Thyroid gland (tissue), 4 donors: ENCODE data around the gene CALR3. TPM values are rescaled to one million over a fixed set of nuclear protein-coding genes. Genes with fewer than 3 reads are reported as not detected.
"Not testable (repeated sequence)": the region's sequence is repeated elsewhere in the genome, so short reads cannot be mapped to it uniquely, and the experiment has no call there.

Source experiments
- DNase-seq, 2 donors: peaks; one replicate each; pipeline ENCODE4 v3.0.0-alpha.2; 2019
- H3K27ac ChIP-seq, 3 donors: fragments of 200-600 bp; sonication (generic); 1 replicate in 2 of 3; 2 replicates in 1 of 3; pipeline ENCODE4 v1.5.1; 2016 to 2019; ENCODE audit warnings: mild to moderate bottlenecking in 1 of 3, moderate library complexity in 1 of 3
- H3K27me3 ChIP-seq: fragments of 200-600 bp; sonication (generic); one replicate; pipeline ENCODE4 v1.5.1; 2019
- H3K36me3 ChIP-seq, 2 donors: fragments of 200-600 bp; sonication (generic); one replicate each; pipeline ENCODE4 v1.5.1; 2016 to 2019
- H3K4me1 ChIP-seq, 2 donors: fragments of 200-600 bp; sonication (generic); one replicate each; pipeline ENCODE4 v1.5.1; 2017 to 2019
- H3K4me3 ChIP-seq, 3 donors: fragments of 200-600 bp; sonication (generic); replicated peaks in 1 of 3; 1 replicate in 2 of 3; 2 replicates in 1 of 3; pipeline ENCODE4 v1.5.1; 2016; ENCODE audit warnings: mild to moderate bottlenecking in 1 of 3
- H3K9me3 ChIP-seq: fragments of 200-600 bp; sonication (generic); one replicate; pipeline ENCODE4 v1.5.1; 2017
- CTCF ChIP-seq, 6 experiments: fragments of 200-600 bp in 3 of 6; fragments of 450-650 bp in 3 of 6; sonication (generic) in 3 of 6; IDR thresholded peaks; one replicate each; pipeline ENCODE4 v1.5.1; 2016 to 2019; ENCODE audit warnings: antibody characterized with exemption in 6 of 6, mild to moderate bottlenecking in 2 of 6, inconsistent platforms in 1 of 6, moderate library complexity in 1 of 6
- POLR2A ChIP-seq, 2 donors: fragments of 450-650 bp; IDR thresholded peaks; one replicate each; pipeline ENCODE4 v1.6.1; 2017; ENCODE audit warnings: antibody characterized with exemption in 2 of 2, mild to moderate bottlenecking in 2 of 2, moderate library complexity in 1 of 2
- WGBS, 2 donors: methylation state at CpG; one replicate each; pipeline ENCODE4 v1.1.5; 2017; 5-methylcytosine and 5-hydroxymethylcytosine counted together
- intact Hi-C: fragments of 100-400 bp; cut with DNase I; formaldehyde crosslinking; loops from one replicate; pipeline ENCODE4 v1.15.1; 2023
- total RNA-seq, 4 donors: library from RNA; depleted of rRNA; stranded (reverse); fragments of >200 nt; gene quantifications; one replicate each; pipeline ENCODE4 v1.2.3, GENCODE V29; 2016

The CALR3 gene
- total RNA-seq, 4 donors from 2014 or later, result 0.58 TPM; not detected in 3

GRCh38 chr19:16508546-16508945, 12.6 kb upstream of the CALR3 start:
- Histone ChIP-seq H3K4me3 (no peak overlapping the region), H3K36me3 (peaks cover 10 to 21% of the 10 kb centered on the region in 2 donors), H3K27me3 (no peaks in the 10 kb centered on the region), H3K9me3 (no peaks in the 10 kb centered on the region), H3K27ac (no peak overlapping the region), H3K4me1 (peaks cover 5% of the 10 kb centered on the region in 2 donors)
- TF ChIP-seq POLR2A (IDR thresholded peaks at IDR 0.05) (no peak), CTCF (IDR thresholded peaks at IDR 0.05) (no peak)
- intact Hi-C loops, result no loop called here
- no peak for DNase-seq
- WGBS, 2 donors, result 94 to 95% methylated on average over 5 of the region's 5 CpGs

GRCh38 chr19:16506961-16507360, 11.0 kb upstream of the CALR3 start:
- TF ChIP-seq POLR2A (IDR thresholded peaks at IDR 0.05) (no peak), CTCF (IDR thresholded peaks at IDR 0.05) (no peak)
- H3K9me3 ChIP-seq, result no peaks in the 10 kb centered on the region
- peaks cover 4 to 18% of the 10 kb centered on the region in 2 donors for H3K36me3 ChIP-seq
- intact Hi-C loops, result no loop called here
- no peak overlapping the region for H3K27ac ChIP-seq
- no peak overlapping the region for H3K4me3 ChIP-seq
- no peaks in the 10 kb centered on the region for H3K27me3 ChIP-seq
- WGBS, 2 donors, result 89 to 94% methylated on average over 6 of the region's 6 CpGs
- DNase-seq, result no peak
- peaks cover 5% of the 10 kb centered on the region in 2 donors for H3K4me1 ChIP-seq

GRCh38 chr19:16506161-16506560, 10.2 kb upstream of the CALR3 start:
- H3K4me1 ChIP-seq, DNase-seq, intact Hi-C loops, H3K27me3 ChIP-seq, H3K27ac ChIP-seq, H3K9me3 ChIP-seq, H3K4me3 ChIP-seq: not testable (repeated sequence)
- H3K36me3 ChIP-seq, result peaks cover 4 to 19% of the 10 kb centered on the region in 2 donors
- 96 to 97% methylated on average over 11 of the region's 11 CpGs for WGBS, 2 donors

- DNase-seq, result no peak
- H3K4me3 ChIP-seq, result no peak overlapping the region
- WGBS, 2 donors, result 94% methylated on average over 3 of the region's 3 CpGs
- H3K36me3 ChIP-seq, result peaks cover 8 to 24% of the 10 kb centered on the region in 2 donors
- intact Hi-C loops, result no loop called here
- H3K9me3 ChIP-seq, result no peaks in the 10 kb centered on the region
- no peaks in the 10 kb centered on the region for H3K27me3 ChIP-seq
- no peak overlapping the region for H3K27ac ChIP-seq
- H3K4me1 ChIP-seq, result peaks cover 0 to 2% of the 10 kb centered on the region in 2 donors
- TF ChIP-seq POLR2A (IDR thresholded peaks at IDR 0.05) (no peak), CTCF (IDR thresholded peaks at IDR 0.05) (no peak)
Measured at GRCh38 chr19:16504271-16504670, 8.3 kb upstream of the CALR3 start.

- DNase-seq, result no peak
- intact Hi-C loops, result no loop called here
- 95 to 97% methylated on average over 6 of the region's 6 CpGs for WGBS, 2 donors
- peaks cover 4 to 6% of the 10 kb centered on the region in 2 donors for H3K36me3 ChIP-seq
- H3K9me3 ChIP-seq, result no peaks in the 10 kb centered on the region
- no peak overlapping the region for H3K4me3 ChIP-seq
- H3K4me1 ChIP-seq, result peaks cover 0 to 5% of the 10 kb centered on the region in 2 donors
- TF ChIP-seq CTCF (IDR thresholded peaks at IDR 0.05), result no peak
- no peak for TF ChIP-seq POLR2A (IDR thresholded peaks at IDR 0.05)
- H3K27me3 ChIP-seq, result no peaks in the 10 kb centered on the region
- H3K27ac ChIP-seq, result no peak overlapping the region
Measured at GRCh38 chr19:16497837-16498236, 1.9 kb upstream of the CALR3 start.

- Histone ChIP-seq H3K27ac (no peak overlapping the region), H3K36me3 (peaks cover 4 to 6% of the 10 kb centered on the region in 2 donors), H3K4me1 (peaks cover 0 to 5% of the 10 kb centered on the region in 2 donors), H3K9me3 (no peaks in the 10 kb centered on the region), H3K27me3 (no peaks in the 10 kb centered on the region), H3K4me3 (peak overlapping the region in 1 of 3 donors; percentile 61)
- 89% methylated on average over 12 of the region's 12 CpGs for WGBS, 2 donors
- TF ChIP-seq POLR2A (IDR thresholded peaks at IDR 0.05) (no peak), CTCF (IDR thresholded peaks at IDR 0.05) (no peak)
- no peak for DNase-seq
- intact Hi-C loops, result no loop called here
Measured at GRCh38 chr19:16497042-16497441, 1.1 kb upstream of the CALR3 start.
